ENCODE data around the gene SLCO2A1. TPM values are rescaled to one million over a fixed set of nuclear protein-coding genes. Genes with fewer than 3 reads are reported as not detected.

SLCO2A1 gene
- total RNA-seq, 1 donor: 0.36 TPM

DNA sequence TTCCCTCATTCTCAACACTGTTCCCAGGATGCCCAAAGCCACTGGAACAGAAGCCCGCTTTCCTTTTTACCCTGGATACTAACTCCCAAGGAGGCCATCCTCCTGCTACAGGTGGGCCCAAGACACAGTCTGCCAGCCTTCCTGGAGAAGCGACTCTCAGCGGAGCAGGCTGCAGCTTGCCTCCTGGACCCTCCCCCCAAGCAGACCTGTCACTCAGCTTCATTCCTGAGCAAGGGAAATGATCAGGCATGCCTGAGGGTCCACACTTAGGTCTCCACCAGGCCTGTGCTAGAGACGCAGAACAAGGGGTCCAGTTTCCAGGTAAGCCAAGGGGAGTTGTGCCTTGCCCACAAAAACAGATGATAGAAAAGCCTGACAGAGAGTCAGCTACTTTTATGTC lies 62.8 kb downstream of the SLCO2A1 start:
- TF ChIP-seq, protein P1, sequence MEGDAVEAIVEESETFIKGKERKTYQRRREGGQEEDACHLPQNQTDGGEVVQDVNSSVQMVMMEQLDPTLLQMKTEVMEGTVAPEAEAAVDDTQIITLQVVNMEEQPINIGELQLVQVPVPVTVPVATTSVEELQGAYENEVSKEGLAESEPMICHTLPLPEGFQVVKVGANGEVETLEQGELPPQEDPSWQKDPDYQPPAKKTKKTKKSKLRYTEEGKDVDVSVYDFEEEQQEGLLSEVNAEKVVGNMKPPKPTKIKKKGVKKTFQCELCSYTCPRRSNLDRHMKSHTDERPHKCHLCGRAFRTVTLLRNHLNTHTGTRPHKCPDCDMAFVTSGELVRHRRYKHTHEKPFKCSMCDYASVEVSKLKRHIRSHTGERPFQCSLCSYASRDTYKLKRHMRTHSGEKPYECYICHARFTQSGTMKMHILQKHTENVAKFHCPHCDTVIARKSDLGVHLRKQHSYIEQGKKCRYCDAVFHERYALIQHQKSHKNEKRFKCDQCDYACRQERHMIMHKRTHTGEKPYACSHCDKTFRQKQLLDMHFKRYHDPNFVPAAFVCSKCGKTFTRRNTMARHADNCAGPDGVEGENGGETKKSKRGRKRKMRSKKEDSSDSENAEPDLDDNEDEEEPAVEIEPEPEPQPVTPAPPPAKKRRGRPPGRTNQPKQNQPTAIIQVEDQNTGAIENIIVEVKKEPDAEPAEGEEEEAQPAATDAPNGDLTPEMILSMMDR (IDR thresholded peaks at IDR 0.05; ENCODE audit: extremely low read depth, low read depth, low read length): no peak
- peaks cover 12% of the 10 kb centered on the region for H3K27me3 ChIP-seq (ENCODE audit: insufficient read depth, low read length)
- no peaks in the 10 kb centered on the region for H3K4me1 ChIP-seq (ENCODE audit: insufficient read depth, low read length)
- H3K9me3 ChIP-seq (ENCODE audit: low read depth, low read length): no peaks in the 10 kb centered on the region
- H3K27ac ChIP-seq (ENCODE audit: low read depth, low read length): no peak overlapping the region
- no peaks in the 10 kb centered on the region for H3K36me3 ChIP-seq (ENCODE audit: insufficient read depth, low read length)
- DNase-seq (ENCODE audit: insufficient read length, low spot score, missing footprints): no peak
- no peak overlapping the region for H3K4me3 ChIP-seq (ENCODE audit: insufficient read depth, low read length)
- H3K4me2 ChIP-seq (ENCODE audit: insufficient read depth, low read length): no peak overlapping the region
- H4K20me1 ChIP-seq (ENCODE audit: insufficient read depth, low read length): no peaks in the 10 kb centered on the region
- H2AFZ ChIP-seq (ENCODE audit: low read length): no peak overlapping the region
- no peaks in the 10 kb centered on the region for H3K79me2 ChIP-seq (ENCODE audit: insufficient read depth, low read length)

DNA sequence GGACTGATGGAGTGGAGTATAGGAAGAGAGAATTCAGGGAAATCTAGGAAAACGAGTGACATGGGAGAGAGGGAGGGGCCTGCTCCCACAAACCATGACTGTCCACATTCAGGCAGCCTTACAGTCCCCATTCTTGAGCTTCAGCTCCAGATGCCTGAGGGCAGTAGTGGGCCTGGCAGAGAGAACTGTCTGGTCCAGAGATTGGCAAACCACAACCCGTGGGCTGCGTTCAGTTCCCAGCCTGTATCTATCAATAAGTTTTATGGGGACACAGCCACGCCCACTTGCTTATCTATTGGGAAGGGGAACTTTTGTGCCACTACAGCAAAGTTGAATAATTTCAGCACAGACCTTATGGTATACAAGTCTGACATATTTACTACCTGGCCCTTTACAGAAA lies 63.8 kb downstream of the SLCO2A1 start:
- Histone ChIP-seq H2AFZ (ENCODE audit: low read length) (no peak overlapping the region), H3K27me3 (ENCODE audit: insufficient read depth, low read length) (peaks cover 12% of the 10 kb centered on the region), H3K4me2 (ENCODE audit: insufficient read depth, low read length) (no peak overlapping the region), H3K4me1 (ENCODE audit: insufficient read depth, low read length) (no peaks in the 10 kb centered on the region), H3K9me3 (ENCODE audit: low read depth, low read length) (no peaks in the 10 kb centered on the region), H3K79me2 (ENCODE audit: insufficient read depth, low read length) (no peaks in the 10 kb centered on the region), H3K36me3 (ENCODE audit: insufficient read depth, low read length) (no peaks in the 10 kb centered on the region), H4K20me1 (ENCODE audit: insufficient read depth, low read length) (no peaks in the 10 kb centered on the region), H3K27ac (ENCODE audit: low read depth, low read length) (no peak overlapping the region), H3K4me3 (ENCODE audit: insufficient read depth, low read length) (no peak overlapping the region)
- no peak for DNase-seq (ENCODE audit: insufficient read length, low spot score, missing footprints)
- TF ChIP-seq, protein P1 (IDR thresholded peaks at IDR 0.05; ENCODE audit: extremely low read depth, low read depth, low read length): no peak

DNA sequence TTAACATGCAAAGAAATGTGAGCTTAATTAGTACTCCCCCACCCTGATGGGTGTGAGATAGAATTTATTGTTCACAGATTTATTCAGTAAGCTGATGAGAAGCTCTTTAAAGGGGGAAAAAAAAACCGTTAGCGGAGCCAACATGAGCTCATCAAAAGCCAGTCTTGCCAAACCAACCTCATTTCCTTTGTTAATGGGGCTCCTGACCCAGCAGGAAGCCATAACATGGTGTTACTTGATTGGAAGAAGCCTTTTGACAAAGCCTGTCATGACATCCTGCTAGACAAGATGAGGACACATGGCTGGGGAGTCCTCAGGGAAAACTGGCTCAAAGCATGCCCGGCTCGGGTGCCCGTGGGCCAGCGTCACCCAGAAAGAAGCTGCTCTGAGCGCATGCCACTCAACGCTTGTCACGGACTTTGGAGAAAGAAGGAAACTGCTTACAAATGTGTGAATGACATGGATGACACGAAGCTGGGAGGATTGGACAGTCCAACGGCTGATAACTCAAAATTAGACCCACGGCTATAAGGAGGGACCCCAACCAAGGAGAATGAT lies 64.6 kb downstream of the SLCO2A1 start:
- Histone ChIP-seq H3K79me2 (ENCODE audit: insufficient read depth, low read length) (no peaks in the 10 kb centered on the region), H3K4me2 (ENCODE audit: insufficient read depth, low read length) (no peak overlapping the region), H3K4me3 (ENCODE audit: insufficient read depth, low read length) (no peak overlapping the region), H4K20me1 (ENCODE audit: insufficient read depth, low read length) (no peaks in the 10 kb centered on the region), H3K27ac (ENCODE audit: low read depth, low read length) (no peak overlapping the region), H3K9me3 (ENCODE audit: low read depth, low read length) (no peaks in the 10 kb centered on the region), H3K4me1 (ENCODE audit: insufficient read depth, low read length) (no peaks in the 10 kb centered on the region), H3K36me3 (ENCODE audit: insufficient read depth, low read length) (no peaks in the 10 kb centered on the region), H2AFZ (ENCODE audit: low read length) (no peak overlapping the region), H3K27me3 (ENCODE audit: insufficient read depth, low read length) (peaks cover 12% of the 10 kb centered on the region)
- DNase-seq (ENCODE audit: insufficient read length, low spot score, missing footprints): no peak
- TF ChIP-seq, protein P1 (IDR thresholded peaks at IDR 0.05; ENCODE audit: extremely low read depth, low read depth, low read length): no peak

DNA sequence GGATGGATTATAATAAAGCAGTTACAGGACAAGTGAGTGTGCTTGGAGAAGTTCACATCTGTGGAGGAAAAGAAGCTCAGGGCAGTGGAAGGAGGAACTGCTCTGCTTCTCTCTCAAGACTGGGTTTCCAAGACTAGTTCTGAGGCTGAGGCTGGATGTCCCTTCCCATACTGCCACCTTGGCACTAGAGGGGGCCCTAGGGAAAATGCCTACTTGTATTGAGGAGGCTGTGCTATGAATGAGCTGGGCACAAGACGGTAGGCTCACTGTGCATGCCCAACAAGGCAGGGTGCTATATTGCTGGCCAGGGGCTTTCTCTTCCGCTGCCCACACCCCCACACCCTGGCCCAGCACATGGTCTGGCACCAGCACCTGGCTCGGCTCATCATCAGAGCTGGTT lies 65.2 kb downstream of the SLCO2A1 start:
- Histone ChIP-seq H3K79me2 (ENCODE audit: insufficient read depth, low read length) (no peaks in the 10 kb centered on the region), H4K20me1 (ENCODE audit: insufficient read depth, low read length) (no peaks in the 10 kb centered on the region), H3K9me3 (ENCODE audit: low read depth, low read length) (no peaks in the 10 kb centered on the region), H3K4me1 (ENCODE audit: insufficient read depth, low read length) (no peaks in the 10 kb centered on the region), H3K4me2 (ENCODE audit: insufficient read depth, low read length) (no peak overlapping the region), H2AFZ (ENCODE audit: low read length) (no peak overlapping the region), H3K4me3 (ENCODE audit: insufficient read depth, low read length) (no peak overlapping the region), H3K27ac (ENCODE audit: low read depth, low read length) (no peak overlapping the region), H3K36me3 (ENCODE audit: insufficient read depth, low read length) (no peaks in the 10 kb centered on the region), H3K27me3 (ENCODE audit: insufficient read depth, low read length) (peaks cover 12% of the 10 kb centered on the region)
- no peak for DNase-seq (ENCODE audit: insufficient read length, low spot score, missing footprints)
- TF ChIP-seq, protein P1 (IDR thresholded peaks at IDR 0.05; ENCODE audit: extremely low read depth, low read depth, low read length): peak; percentile 8

Measured in osteoblast (primary cell).